ENCODE measurements around the gene TMPRSS9.
A peak's percentile ranks its signal among the peaks of the same experiment; 100 is the strongest.

The TMPRSS9 gene

DNA sequence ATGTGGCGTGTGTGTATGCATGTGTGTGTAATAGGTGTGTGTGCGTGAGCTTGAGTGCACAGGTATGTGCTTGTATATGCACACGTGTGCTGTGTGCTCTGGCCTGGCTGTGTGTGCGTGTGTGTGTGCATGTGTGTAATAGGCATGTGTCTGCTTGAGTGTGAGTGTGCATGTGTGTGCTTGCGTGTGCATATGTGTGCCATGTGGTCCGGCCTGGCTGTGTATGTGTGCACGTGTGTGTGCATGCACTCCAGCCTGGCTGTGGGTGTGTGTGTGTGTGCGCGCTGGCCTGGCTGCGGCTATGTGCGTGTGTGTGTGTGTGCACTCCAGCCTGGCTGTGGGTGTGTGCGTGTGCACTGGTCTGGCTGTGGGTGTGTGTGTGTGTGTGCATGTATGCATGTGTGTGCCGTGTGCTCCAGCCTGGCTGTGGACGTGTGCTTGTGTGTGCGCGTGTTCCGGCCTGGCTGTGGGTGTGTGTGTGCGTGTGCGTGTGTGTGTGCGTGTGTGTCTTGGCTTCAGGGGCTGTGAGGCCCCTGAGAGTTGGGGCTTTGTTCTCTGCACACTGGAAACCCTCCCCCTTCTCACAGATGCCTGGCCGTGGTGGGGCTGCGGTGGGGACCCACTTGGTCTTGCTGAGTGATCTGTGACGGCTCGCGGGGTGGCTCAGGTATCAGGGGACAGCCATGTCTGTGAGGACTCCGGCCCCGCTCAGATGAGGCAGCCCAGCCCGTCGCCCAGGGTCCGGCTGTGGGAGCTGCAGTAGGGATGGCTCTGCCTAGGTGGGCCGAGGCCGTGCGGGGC lies 23.3 kb upstream of the TMPRSS9 start:
- CTCF ChIA-PET = interaction anchor here (1.8 kb wide), 1 partner anchor 47 kb away, joined by 5 read pairs; no protein-coding TSS in a partner anchor
- 91% methylated on average over 20 of the region's 33 CpGs for WGBS (ENCODE audit: insufficient coverage)

GRCh38 chr19:2337329-2337707 lies 22.7 kb upstream of the TMPRSS9 start:
- Histone ChIP-seq H3K27me3 (replicated peaks in 2 of 5; ENCODE audit: control insufficient read depth in 4 of 5, insufficient read depth in 5 of 5, low read length in 4 of 5) (no peaks in the 10 kb centered on the region), H3K4me1 (ENCODE audit: control extremely low read depth in 1 of 4, control insufficient read depth in 4 of 4, insufficient read depth in 4 of 4, low read length in 3 of 4) (peaks cover 0 to 61% (median 38%) of the 10 kb centered on the region in 4 experiments), H3K27ac (ENCODE audit: insufficient read depth in 1 of 2, low read depth in 1 of 2, low read length in 2 of 2, poor library complexity in 1 of 2, severe bottlenecking in 2 of 2) (no peak overlapping the region), H3K36me3 (ENCODE audit: control insufficient read depth in 4 of 4, insufficient read depth in 4 of 4, low read length in 3 of 4) (peaks cover 2 to 50% (median 33%) of the 10 kb centered on the region in 4 experiments), H3K9me3 (ENCODE audit: control extremely low read depth in 1 of 5, control insufficient read depth in 4 of 5, insufficient read depth in 2 of 5, low read depth in 1 of 5, low read length in 4 of 5) (no peaks in the 10 kb centered on the region), H3K4me3 (ENCODE audit: control insufficient read depth in 1 of 7, extremely low read depth in 1 of 7, insufficient read depth in 4 of 7, low read depth in 2 of 7, low read length in 6 of 7) (no peak overlapping the region)
- DNase-seq = peak in 2 of 3 donors; percentile 73 to 74
- ChIA-PET POLR2A (interaction anchor here (1.6 kb wide), 1 partner anchor 12 kb away, joined by 4 read pairs; no protein-coding TSS in a partner anchor), CTCF (interaction anchor here (0.9 to 1.8 kb wide), 2 partner anchors 46 to 55 kb away, joined by 3 to 5 read pairs; no protein-coding TSS in a partner anchor)
- 89% methylated on average over 16 of the region's 19 CpGs for WGBS (ENCODE audit: insufficient coverage)

More for the DNA sequence above, 23.3 kb upstream of the TMPRSS9 start:
- POLR2A ChIA-PET = interaction anchor here (1.6 kb wide), 1 partner anchor 12 kb away, joined by 4 read pairs; no protein-coding TSS in a partner anchor
- Histone ChIP-seq H3K4me3 (ENCODE audit: control insufficient read depth in 1 of 7, extremely low read depth in 1 of 7, insufficient read depth in 4 of 7, low read depth in 2 of 7, low read length in 6 of 7) (no peak overlapping the region), H3K4me1 (ENCODE audit: control extremely low read depth in 1 of 4, control insufficient read depth in 4 of 4, insufficient read depth in 4 of 4, low read length in 3 of 4) (peaks cover 0 to 61% (median 39%) of the 10 kb centered on the region in 4 experiments), H3K27ac (ENCODE audit: insufficient read depth in 1 of 2, low read depth in 1 of 2, low read length in 2 of 2, poor library complexity in 1 of 2, severe bottlenecking in 2 of 2) (no peak overlapping the region), H3K36me3 (ENCODE audit: control insufficient read depth in 4 of 4, insufficient read depth in 4 of 4, low read length in 3 of 4) (peaks cover 2 to 50% (median 33%) of the 10 kb centered on the region in 4 experiments), H3K9me3 (ENCODE audit: control extremely low read depth in 1 of 5, control insufficient read depth in 4 of 5, insufficient read depth in 2 of 5, low read depth in 1 of 5, low read length in 4 of 5) (no peaks in the 10 kb centered on the region), H3K27me3 (replicated peaks in 2 of 5; ENCODE audit: control insufficient read depth in 4 of 5, insufficient read depth in 5 of 5, low read length in 4 of 5) (no peaks in the 10 kb centered on the region)
- no peak for DNase-seq

DNA sequence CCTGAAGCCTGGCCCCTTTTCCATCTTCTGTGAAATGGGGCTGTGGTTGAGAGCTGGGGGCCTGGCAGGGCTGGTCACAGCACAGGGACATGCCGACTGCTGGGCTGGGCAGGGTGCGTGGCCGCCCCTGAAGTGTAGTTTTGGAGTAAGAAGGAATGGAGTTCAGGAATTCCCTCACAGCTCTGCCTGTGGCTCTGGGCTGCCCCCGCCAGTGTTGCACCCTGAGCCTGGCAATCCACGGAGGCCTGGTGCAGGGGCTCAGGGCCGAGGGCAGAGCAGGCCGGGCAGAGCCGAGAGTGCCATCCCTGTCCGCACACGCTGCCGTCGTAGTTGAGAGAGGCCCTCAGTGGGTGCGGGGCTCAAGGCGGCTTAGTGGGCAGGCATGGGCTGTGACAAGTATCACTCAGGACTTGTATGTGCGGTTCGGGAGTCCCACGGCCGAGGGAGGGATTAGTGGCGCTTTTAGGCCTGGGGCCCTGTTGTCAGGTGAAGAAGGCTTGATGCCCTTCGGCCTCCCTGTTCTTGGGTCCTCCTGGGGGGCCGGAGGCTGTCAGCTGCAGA lies 21.9 kb upstream of the TMPRSS9 start:
- Histone ChIP-seq H3K27ac (ENCODE audit: insufficient read depth in 1 of 2, low read depth in 1 of 2, low read length in 2 of 2, poor library complexity in 1 of 2, severe bottlenecking in 2 of 2) (no peak overlapping the region), H3K4me3 (ENCODE audit: control insufficient read depth in 1 of 7, extremely low read depth in 1 of 7, insufficient read depth in 4 of 7, low read depth in 2 of 7, low read length in 6 of 7) (no peak overlapping the region), H3K4me1 (ENCODE audit: control extremely low read depth in 1 of 4, control insufficient read depth in 4 of 4, insufficient read depth in 4 of 4, low read length in 3 of 4) (peaks cover 0 to 63% (median 36%) of the 10 kb centered on the region in 4 experiments), H3K9me3 (ENCODE audit: control extremely low read depth in 1 of 5, control insufficient read depth in 4 of 5, insufficient read depth in 2 of 5, low read depth in 1 of 5, low read length in 4 of 5) (no peaks in the 10 kb centered on the region), H3K27me3 (replicated peaks in 2 of 5; ENCODE audit: control insufficient read depth in 4 of 5, insufficient read depth in 5 of 5, low read length in 4 of 5) (no peaks in the 10 kb centered on the region), H3K36me3 (ENCODE audit: control insufficient read depth in 4 of 4, insufficient read depth in 4 of 4, low read length in 3 of 4) (peaks cover 2 to 53% (median 36%) of the 10 kb centered on the region in 4 experiments)
- POLR2A ChIA-PET = interaction anchor here (1.6 kb wide), 1 partner anchor 13 kb away, joined by 4 read pairs; no protein-coding TSS in a partner anchor
- CTCF ChIA-PET = interaction anchor here (0.9 to 1.8 kb wide), 2 partner anchors 45 to 54 kb away, joined by 3 to 5 read pairs; no protein-coding TSS in a partner anchor
- DNase-seq = no peak
- WGBS (ENCODE audit: insufficient coverage) = 95% methylated on average over 18 of the region's 21 CpGs

GRCh38 chr19:2338751-2339643 lies 21.1 kb upstream of the TMPRSS9 start:
- peaks cover 0 to 60% (median 31%) of the 10 kb centered on the region in 4 experiments for H3K4me1 ChIP-seq (ENCODE audit: control extremely low read depth in 1 of 4, control insufficient read depth in 4 of 4, insufficient read depth in 4 of 4, low read length in 3 of 4)
- peaks cover 2 to 57% (median 40%) of the 10 kb centered on the region in 4 experiments for H3K36me3 ChIP-seq (ENCODE audit: control insufficient read depth in 4 of 4, insufficient read depth in 4 of 4, low read length in 3 of 4)
- H3K27ac ChIP-seq (ENCODE audit: insufficient read depth in 1 of 2, low read depth in 1 of 2, low read length in 2 of 2, poor library complexity in 1 of 2, severe bottlenecking in 2 of 2) = no peak overlapping the region

GRCh38 chr19:2339644-2340310 lies 20.3 kb upstream of the TMPRSS9 start:
- H3K9me3 ChIP-seq (ENCODE audit: control extremely low read depth in 1 of 5, control insufficient read depth in 4 of 5, insufficient read depth in 2 of 5, low read depth in 1 of 5, low read length in 4 of 5) = no peaks in the 10 kb centered on the region
- ChIA-PET POLR2A (no interaction called here), CTCF (no interaction called here)
- 96% methylated on average over 47 of the region's 52 CpGs for WGBS (ENCODE audit: insufficient coverage)
- H3K4me1 ChIP-seq (ENCODE audit: control extremely low read depth in 1 of 4, control insufficient read depth in 4 of 4, insufficient read depth in 4 of 4, low read length in 3 of 4) = peaks cover 0 to 58% (median 28%) of the 10 kb centered on the region in 4 experiments
- H3K27ac ChIP-seq (ENCODE audit: insufficient read depth in 1 of 2, low read depth in 1 of 2, low read length in 2 of 2, poor library complexity in 1 of 2, severe bottlenecking in 2 of 2) = no peak overlapping the region
- peaks cover 2 to 60% (median 39%) of the 10 kb centered on the region in 4 experiments for H3K36me3 ChIP-seq (ENCODE audit: control insufficient read depth in 4 of 4, insufficient read depth in 4 of 4, low read length in 3 of 4)
- H3K4me3 ChIP-seq (ENCODE audit: control insufficient read depth in 1 of 7, extremely low read depth in 1 of 7, insufficient read depth in 4 of 7, low read depth in 2 of 7, low read length in 6 of 7) = no peak overlapping the region
- H3K27me3 ChIP-seq (replicated peaks in 2 of 5; ENCODE audit: control insufficient read depth in 4 of 5, insufficient read depth in 5 of 5, low read length in 4 of 5) = no peaks in the 10 kb centered on the region
- DNase-seq = no peak

More at GRCh38 chr19:2338751-2339643, 21.1 kb upstream of the TMPRSS9 start:
- 98% methylated on average over 50 of the region's 54 CpGs for whole genome bisulfite sequencing (ENCODE audit: insufficient coverage)
- H3K4me3 ChIP-seq (ENCODE audit: control insufficient read depth in 1 of 7, extremely low read depth in 1 of 7, insufficient read depth in 4 of 7, low read depth in 2 of 7, low read length in 6 of 7) = no peak overlapping the region
- ChIA-PET POLR2A (no interaction called here), CTCF (interaction anchor here (1.8 kb wide), 1 partner anchor 45 kb away, joined by 5 read pairs; no protein-coding TSS in a partner anchor)
- no peaks in the 10 kb centered on the region for H3K27me3 ChIP-seq (replicated peaks in 2 of 5; ENCODE audit: control insufficient read depth in 4 of 5, insufficient read depth in 5 of 5, low read length in 4 of 5)
- no peak for DNase-seq
- H3K9me3 ChIP-seq (ENCODE audit: control extremely low read depth in 1 of 5, control insufficient read depth in 4 of 5, insufficient read depth in 2 of 5, low read depth in 1 of 5, low read length in 4 of 5) = no peaks in the 10 kb centered on the region

Data from common myeloid progenitor, CD34-positive (primary cell).